ENCODE data around the gene LRRC34. TPM values are rescaled to one million over a fixed set of nuclear protein-coding genes. Genes with fewer than 3 reads are reported as not detected.

The LRRC34 gene
- total and polyA plus RNA-seq, 9 of the 15 experiments (the other 6 are each of a cell fraction or from before 2014, with no cell fraction given), result 0.17 to 0.30 TPM; not detected in 7

DNA sequence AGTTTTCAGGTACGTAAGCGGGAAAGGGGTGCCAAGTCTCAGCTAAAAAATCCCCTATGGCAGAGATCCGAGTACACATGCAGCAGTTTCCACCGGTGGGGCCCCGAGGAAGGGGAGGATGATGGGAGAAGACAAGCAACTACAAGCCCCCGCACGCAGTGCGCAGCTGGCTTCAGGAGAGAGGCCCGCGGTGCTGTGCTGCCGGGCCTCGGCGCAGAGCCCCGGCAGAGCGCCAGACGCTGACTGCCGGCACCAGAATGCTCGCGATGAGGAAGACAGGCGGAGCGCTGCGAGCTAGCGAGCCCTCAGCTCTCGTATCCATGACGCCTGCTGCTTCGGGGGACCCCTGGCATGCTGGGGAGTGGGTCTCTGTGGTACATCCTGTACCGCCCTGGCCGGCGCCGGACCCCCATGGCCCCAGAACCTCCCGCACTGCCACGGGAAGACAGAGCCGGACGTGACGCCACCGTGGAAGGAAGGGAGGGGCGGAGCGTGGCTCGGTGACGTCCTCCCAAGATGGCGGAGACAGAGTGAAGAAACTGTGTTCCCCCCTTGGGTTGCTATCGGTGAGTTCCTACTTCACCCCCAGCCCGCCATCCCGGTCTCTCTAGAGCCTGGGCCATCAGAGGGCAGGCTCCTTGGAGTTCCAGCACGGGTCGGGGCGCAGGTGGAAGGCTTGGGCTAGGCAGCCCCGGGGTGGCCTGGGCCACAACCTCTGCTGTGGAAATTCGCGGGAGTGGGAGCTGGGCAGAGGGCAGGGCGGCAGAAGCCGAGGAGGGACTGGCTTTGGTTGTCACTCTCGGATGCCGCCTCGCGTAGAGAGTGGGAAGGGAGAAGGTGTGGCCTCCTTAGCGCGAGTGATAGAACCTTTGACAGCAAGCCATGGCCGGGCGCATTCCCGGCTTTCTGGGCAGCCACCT, 39.5 kb downstream of the LRRC34 start, which contains the start of gene MYNN (continued):
- TF ChIP-seq, protein P1, sequence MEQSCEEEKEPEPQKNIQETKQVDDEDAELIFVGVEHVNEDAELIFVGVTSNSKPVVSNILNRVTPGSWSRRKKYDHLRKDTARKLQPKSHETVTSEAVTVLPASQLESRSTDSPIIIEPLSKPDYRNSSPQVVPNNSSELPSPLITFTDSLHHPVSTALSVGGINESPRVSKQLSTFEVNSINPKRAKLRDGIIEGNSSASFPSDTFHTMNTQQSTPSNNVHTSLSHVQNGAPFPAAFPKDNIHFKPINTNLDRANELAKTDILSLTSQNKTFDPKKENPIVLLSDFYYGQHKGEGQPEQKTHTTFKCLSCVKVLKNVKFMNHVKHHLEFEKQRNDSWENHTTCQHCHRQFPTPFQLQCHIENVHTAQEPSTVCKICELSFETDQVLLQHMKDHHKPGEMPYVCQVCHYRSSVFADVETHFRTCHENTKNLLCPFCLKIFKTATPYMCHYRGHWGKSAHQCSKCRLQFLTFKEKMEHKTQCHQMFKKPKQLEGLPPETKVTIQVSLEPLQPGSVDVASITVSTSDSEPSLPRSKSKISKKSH (CRISPR knock-in tag; IDR thresholded peaks at IDR 0.05), result no peak
- TF ChIP-seq NFIX (CRISPR knock-in tag; IDR thresholded peaks at IDR 0.05; ENCODE audit: low read depth), result no peak
- peak; percentile 98 for TF ChIP-seq SUPT5H (IDR thresholded peaks at IDR 0.05)
- TF ChIP-seq, protein P2, sequence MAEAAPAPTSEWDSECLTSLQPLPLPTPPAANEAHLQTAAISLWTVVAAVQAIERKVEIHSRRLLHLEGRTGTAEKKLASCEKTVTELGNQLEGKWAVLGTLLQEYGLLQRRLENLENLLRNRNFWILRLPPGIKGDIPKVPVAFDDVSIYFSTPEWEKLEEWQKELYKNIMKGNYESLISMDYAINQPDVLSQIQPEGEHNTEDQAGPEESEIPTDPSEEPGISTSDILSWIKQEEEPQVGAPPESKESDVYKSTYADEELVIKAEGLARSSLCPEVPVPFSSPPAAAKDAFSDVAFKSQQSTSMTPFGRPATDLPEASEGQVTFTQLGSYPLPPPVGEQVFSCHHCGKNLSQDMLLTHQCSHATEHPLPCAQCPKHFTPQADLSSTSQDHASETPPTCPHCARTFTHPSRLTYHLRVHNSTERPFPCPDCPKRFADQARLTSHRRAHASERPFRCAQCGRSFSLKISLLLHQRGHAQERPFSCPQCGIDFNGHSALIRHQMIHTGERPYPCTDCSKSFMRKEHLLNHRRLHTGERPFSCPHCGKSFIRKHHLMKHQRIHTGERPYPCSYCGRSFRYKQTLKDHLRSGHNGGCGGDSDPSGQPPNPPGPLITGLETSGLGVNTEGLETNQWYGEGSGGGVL (CRISPR knock-in tag; IDR thresholded peaks at IDR 0.05), result no peak
- TF ChIP-seq, protein P3, sequence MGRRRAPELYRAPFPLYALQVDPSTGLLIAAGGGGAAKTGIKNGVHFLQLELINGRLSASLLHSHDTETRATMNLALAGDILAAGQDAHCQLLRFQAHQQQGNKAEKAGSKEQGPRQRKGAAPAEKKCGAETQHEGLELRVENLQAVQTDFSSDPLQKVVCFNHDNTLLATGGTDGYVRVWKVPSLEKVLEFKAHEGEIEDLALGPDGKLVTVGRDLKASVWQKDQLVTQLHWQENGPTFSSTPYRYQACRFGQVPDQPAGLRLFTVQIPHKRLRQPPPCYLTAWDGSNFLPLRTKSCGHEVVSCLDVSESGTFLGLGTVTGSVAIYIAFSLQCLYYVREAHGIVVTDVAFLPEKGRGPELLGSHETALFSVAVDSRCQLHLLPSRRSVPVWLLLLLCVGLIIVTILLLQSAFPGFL (CRISPR knock-in tag; IDR thresholded peaks at IDR 0.05), result no peak
- peak; percentile 82 to 94 (median 94) for TF ChIP-seq YY1 (IDR thresholded peaks at IDR 0.05; ENCODE audit: borderline replicate concordance in 1 of 3, control insufficient read depth in 1 of 3, extremely low read depth in 1 of 3, insufficient read depth in 3 of 3, insufficient read length in 1 of 3, insufficient replicate concordance in 2 of 3, low read depth in 1 of 3, low read length in 2 of 3)
- TF ChIP-seq, protein P4, sequence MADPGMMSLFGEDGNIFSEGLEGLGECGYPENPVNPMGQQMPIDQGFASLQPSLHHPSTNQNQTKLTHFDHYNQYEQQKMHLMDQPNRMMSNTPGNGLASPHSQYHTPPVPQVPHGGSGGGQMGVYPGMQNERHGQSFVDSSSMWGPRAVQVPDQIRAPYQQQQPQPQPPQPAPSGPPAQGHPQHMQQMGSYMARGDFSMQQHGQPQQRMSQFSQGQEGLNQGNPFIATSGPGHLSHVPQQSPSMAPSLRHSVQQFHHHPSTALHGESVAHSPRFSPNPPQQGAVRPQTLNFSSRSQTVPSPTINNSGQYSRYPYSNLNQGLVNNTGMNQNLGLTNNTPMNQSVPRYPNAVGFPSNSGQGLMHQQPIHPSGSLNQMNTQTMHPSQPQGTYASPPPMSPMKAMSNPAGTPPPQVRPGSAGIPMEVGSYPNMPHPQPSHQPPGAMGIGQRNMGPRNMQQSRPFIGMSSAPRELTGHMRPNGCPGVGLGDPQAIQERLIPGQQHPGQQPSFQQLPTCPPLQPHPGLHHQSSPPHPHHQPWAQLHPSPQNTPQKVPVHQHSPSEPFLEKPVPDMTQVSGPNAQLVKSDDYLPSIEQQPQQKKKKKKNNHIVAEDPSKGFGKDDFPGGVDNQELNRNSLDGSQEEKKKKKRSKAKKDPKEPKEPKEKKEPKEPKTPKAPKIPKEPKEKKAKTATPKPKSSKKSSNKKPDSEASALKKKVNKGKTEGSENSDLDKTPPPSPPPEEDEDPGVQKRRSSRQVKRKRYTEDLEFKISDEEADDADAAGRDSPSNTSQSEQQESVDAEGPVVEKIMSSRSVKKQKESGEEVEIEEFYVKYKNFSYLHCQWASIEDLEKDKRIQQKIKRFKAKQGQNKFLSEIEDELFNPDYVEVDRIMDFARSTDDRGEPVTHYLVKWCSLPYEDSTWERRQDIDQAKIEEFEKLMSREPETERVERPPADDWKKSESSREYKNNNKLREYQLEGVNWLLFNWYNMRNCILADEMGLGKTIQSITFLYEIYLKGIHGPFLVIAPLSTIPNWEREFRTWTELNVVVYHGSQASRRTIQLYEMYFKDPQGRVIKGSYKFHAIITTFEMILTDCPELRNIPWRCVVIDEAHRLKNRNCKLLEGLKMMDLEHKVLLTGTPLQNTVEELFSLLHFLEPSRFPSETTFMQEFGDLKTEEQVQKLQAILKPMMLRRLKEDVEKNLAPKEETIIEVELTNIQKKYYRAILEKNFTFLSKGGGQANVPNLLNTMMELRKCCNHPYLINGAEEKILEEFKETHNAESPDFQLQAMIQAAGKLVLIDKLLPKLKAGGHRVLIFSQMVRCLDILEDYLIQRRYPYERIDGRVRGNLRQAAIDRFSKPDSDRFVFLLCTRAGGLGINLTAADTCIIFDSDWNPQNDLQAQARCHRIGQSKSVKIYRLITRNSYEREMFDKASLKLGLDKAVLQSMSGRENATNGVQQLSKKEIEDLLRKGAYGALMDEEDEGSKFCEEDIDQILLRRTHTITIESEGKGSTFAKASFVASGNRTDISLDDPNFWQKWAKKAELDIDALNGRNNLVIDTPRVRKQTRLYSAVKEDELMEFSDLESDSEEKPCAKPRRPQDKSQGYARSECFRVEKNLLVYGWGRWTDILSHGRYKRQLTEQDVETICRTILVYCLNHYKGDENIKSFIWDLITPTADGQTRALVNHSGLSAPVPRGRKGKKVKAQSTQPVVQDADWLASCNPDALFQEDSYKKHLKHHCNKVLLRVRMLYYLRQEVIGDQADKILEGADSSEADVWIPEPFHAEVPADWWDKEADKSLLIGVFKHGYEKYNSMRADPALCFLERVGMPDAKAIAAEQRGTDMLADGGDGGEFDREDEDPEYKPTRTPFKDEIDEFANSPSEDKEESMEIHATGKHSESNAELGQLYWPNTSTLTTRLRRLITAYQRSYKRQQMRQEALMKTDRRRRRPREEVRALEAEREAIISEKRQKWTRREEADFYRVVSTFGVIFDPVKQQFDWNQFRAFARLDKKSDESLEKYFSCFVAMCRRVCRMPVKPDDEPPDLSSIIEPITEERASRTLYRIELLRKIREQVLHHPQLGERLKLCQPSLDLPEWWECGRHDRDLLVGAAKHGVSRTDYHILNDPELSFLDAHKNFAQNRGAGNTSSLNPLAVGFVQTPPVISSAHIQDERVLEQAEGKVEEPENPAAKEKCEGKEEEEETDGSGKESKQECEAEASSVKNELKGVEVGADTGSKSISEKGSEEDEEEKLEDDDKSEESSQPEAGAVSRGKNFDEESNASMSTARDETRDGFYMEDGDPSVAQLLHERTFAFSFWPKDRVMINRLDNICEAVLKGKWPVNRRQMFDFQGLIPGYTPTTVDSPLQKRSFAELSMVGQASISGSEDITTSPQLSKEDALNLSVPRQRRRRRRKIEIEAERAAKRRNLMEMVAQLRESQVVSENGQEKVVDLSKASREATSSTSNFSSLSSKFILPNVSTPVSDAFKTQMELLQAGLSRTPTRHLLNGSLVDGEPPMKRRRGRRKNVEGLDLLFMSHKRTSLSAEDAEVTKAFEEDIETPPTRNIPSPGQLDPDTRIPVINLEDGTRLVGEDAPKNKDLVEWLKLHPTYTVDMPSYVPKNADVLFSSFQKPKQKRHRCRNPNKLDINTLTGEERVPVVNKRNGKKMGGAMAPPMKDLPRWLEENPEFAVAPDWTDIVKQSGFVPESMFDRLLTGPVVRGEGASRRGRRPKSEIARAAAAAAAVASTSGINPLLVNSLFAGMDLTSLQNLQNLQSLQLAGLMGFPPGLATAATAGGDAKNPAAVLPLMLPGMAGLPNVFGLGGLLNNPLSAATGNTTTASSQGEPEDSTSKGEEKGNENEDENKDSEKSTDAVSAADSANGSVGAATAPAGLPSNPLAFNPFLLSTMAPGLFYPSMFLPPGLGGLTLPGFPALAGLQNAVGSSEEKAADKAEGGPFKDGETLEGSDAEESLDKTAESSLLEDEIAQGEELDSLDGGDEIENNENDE (IDR thresholded peaks at IDR 0.05; ENCODE audit: low read depth, low read length), result no peak
- TF ChIP-seq, protein P5, sequence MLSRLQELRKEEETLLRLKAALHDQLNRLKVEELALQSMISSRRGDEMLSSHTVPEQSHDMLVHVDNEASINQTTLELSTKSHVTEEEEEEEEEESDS (CRISPR knock-in tag; IDR thresholded peaks at IDR 0.05), result no peak
